Liver (tissue), 9 donors: Measurements from ENCODE around the gene CMIP. TPM values are rescaled to one million over a fixed set of nuclear protein-coding genes. Genes with fewer than 3 reads are reported as not detected.

Source experiments
- DNase-seq: peaks from one replicate; pipeline ENCODE4 v3.0.0-alpha.2; 2017; ENCODE audit warnings: low spot score
- H3K27ac ChIP-seq, 2 donors: one replicate each; pipeline ENCODE4 v1.7.0; 2013; ENCODE audit warnings: inconsistent platforms in 2 of 2, low read length in 2 of 2, control low read depth in 1 of 2, low read depth in 1 of 2, mild to moderate bottlenecking in 1 of 2
- H3K27me3 ChIP-seq, 4 donors: one replicate each; pipeline versions ENCODE4 v1.6.1 to v1.7.0; 2013; ENCODE audit warnings: low read length in 3 of 4, inconsistent platforms in 1 of 4, mild to moderate bottlenecking in 1 of 4, moderate library complexity in 1 of 4; ENCODE audit not compliant: control insufficient read depth in 4 of 4, insufficient read depth in 4 of 4
- H3K36me3 ChIP-seq, 4 donors: one replicate each; pipeline versions ENCODE4 v1.6.1 to v1.7.0; 2013; ENCODE audit warnings: low read length in 3 of 4, mild to moderate bottlenecking in 3 of 4, low read depth in 1 of 4, moderate library complexity in 1 of 4; ENCODE audit not compliant: control insufficient read depth in 4 of 4, insufficient read depth in 3 of 4
- H3K4me1 ChIP-seq, 4 donors: one replicate each; pipeline versions ENCODE4 v1.6.1 to v1.7.0; 2013; ENCODE audit warnings: low read length in 3 of 4, mild to moderate bottlenecking in 3 of 4, moderate library complexity in 1 of 4; ENCODE audit not compliant: control insufficient read depth in 4 of 4, insufficient read depth in 4 of 4
- H3K4me3 ChIP-seq, 3 donors: one replicate each; pipeline versions ENCODE4 v1.6.1 to v1.7.0; 2013; ENCODE audit warnings: low read length in 3 of 3, control low read depth in 1 of 3, low read depth in 1 of 3, mild to moderate bottlenecking in 1 of 3
- H3K9ac ChIP-seq, 2 donors: one replicate each; pipeline ENCODE4 v1.7.0; 2013; ENCODE audit warnings: low read length in 2 of 2, mild to moderate bottlenecking in 2 of 2, moderate library complexity in 2 of 2, control low read depth in 1 of 2, low read depth in 1 of 2
- H3K9me3 ChIP-seq, 4 donors: one replicate each; pipeline versions ENCODE4 v1.6.1 to v1.7.0; 2013; ENCODE audit warnings: low read length in 3 of 4; ENCODE audit not compliant: control insufficient read depth in 4 of 4
- ATF3 ChIP-seq: IDR thresholded peaks from 2 replicates; pipeline ENCODE4 v1.6.1; 2016; ENCODE audit warnings: antibody characterized with exemption
- CTCF ChIP-seq: fragments of 150-350 bp; IDR thresholded peaks from 2 replicates; pipeline ENCODE4 v1.5.1; 2017; ENCODE audit warnings: improper control_type of control experiment, low read depth, low read length; ENCODE audit not compliant: missing input control
- EGR1 ChIP-seq, 2 donors: IDR thresholded peaks; 2 replicates each; pipeline ENCODE4 v1.6.1; 2016 to 2018; ENCODE audit warnings: antibody characterized with exemption in 2 of 2, low read depth in 2 of 2
- FOXA1 ChIP-seq: IDR thresholded peaks from 2 replicates; pipeline ENCODE4 v1.6.1; 2016; ENCODE audit warnings: antibody characterized with exemption
- FOXA2 ChIP-seq: IDR thresholded peaks from 2 replicates; pipeline ENCODE4 v1.6.1; 2016; ENCODE audit warnings: antibody characterized with exemption
- GABPA ChIP-seq, 2 donors: IDR thresholded peaks in 1 of 2; conservative IDR thresholded peaks in 1 of 2; 2 replicates each; pipeline ENCODE4 v1.6.1; 2016; ENCODE audit warnings: antibody characterized with exemption in 2 of 2, mild to moderate bottlenecking in 1 of 2, moderate library complexity in 1 of 2
- HNF4A ChIP-seq, 2 donors: conservative IDR thresholded peaks; 2 replicates each; pipeline ENCODE4 v1.6.1; 2016; ENCODE audit warnings: antibody characterized with exemption in 2 of 2, mild to moderate bottlenecking in 2 of 2
- HNF4G ChIP-seq: IDR thresholded peaks from 2 replicates; pipeline ENCODE4 v1.6.1; 2016; ENCODE audit warnings: antibody characterized with exemption
- JUND ChIP-seq, 2 donors: IDR thresholded peaks; 2 replicates each; pipeline ENCODE4 v1.6.1; 2016; ENCODE audit warnings: antibody characterized with exemption in 2 of 2
- MAX ChIP-seq: IDR thresholded peaks from 2 replicates; pipeline ENCODE4 v1.6.1; 2016; ENCODE audit warnings: antibody characterized with exemption
- NR2F2 ChIP-seq: IDR thresholded peaks from 2 replicates; pipeline ENCODE4 v1.6.1; 2016; ENCODE audit warnings: antibody characterized with exemption
- RAD21 ChIP-seq, 2 donors: IDR thresholded peaks; 2 replicates each; pipeline ENCODE4 v1.6.1; 2016; ENCODE audit warnings: antibody characterized with exemption in 2 of 2, mild to moderate bottlenecking in 2 of 2
- REST ChIP-seq: IDR thresholded peaks from 2 replicates; pipeline ENCODE4 v1.6.1; 2016; ENCODE audit warnings: antibody characterized with exemption, mild to moderate bottlenecking
- RXRA ChIP-seq, 2 donors: IDR thresholded peaks; 2 replicates each; pipeline ENCODE4 v1.6.1; 2017 to 2018; ENCODE audit warnings: antibody characterized with exemption in 2 of 2, mild to moderate bottlenecking in 1 of 2
- SP1 ChIP-seq: IDR thresholded peaks from 2 replicates; pipeline ENCODE4 v1.6.1; 2018; ENCODE audit warnings: antibody characterized with exemption, mild to moderate bottlenecking
- TAF1 ChIP-seq: conservative IDR thresholded peaks from 2 replicates; pipeline ENCODE4 v1.6.1; 2016; ENCODE audit warnings: antibody characterized with exemption, mild to moderate bottlenecking
- YY1 ChIP-seq: IDR thresholded peaks from 2 replicates; pipeline ENCODE4 v1.6.1; 2016; ENCODE audit warnings: antibody characterized with exemption, mild to moderate bottlenecking
- ZBTB33 ChIP-seq: IDR thresholded peaks from 2 replicates; pipeline ENCODE4 v1.6.1; 2016; ENCODE audit warnings: antibody characterized with exemption
- WGBS: extraction: QIAGEN DNeasy Blood & Tissue Kit; methylation state at CpG from one replicate; pipeline ENCODE4 v1.1.7; 2013; 5-methylcytosine and 5-hydroxymethylcytosine counted together
- polyA plus RNA-seq, 2 donors: library from polyadenylated mRNA; stranded (reverse) in 1 of 2; unstranded in 1 of 2; fragments of 200-250 nt in 1 of 2; fragments of >200 nt in 1 of 2; fragmentation: Nextera tagmentation in 1 of 2; extraction: Ambion mirVana in 1 of 2; gene quantifications; one replicate each; pipeline versions ENCODE4 v1.2.1 to v1.2.3, GENCODE V29; 2013 to 2015
- total RNA-seq, 2 donors: library from RNA; depleted of rRNA; stranded (reverse); fragments of >200 nt; gene quantifications; one replicate each; pipeline ENCODE4 v1.2.3, GENCODE V29; 2014
- donor health status: healthy.
- donor health status: healthy.
- donor health status: healthy.
- donor health status: healthy.
- donor health status: healthy.

The CMIP gene
- total and polyA plus RNA-seq, 4 donors: 1.7 to 15.6 (median 10.1) TPM

GRCh38 chr16:81637336-81638235 is 193.0 kb downstream of the CMIP start:
- no peaks in the 10 kb centered on the region for H3K9me3 ChIP-seq
- WGBS: 97% methylated on average over 15 of the region's 15 CpGs
- no peak overlapping the region for H3K4me3 ChIP-seq
- H3K27me3 ChIP-seq: no peaks in the 10 kb centered on the region
- no peak overlapping the region for H3K27ac ChIP-seq
- H3K36me3 ChIP-seq: no peaks in the 10 kb centered on the region
- TF ChIP-seq CTCF (no peak), SP1 (no peak), HNF4G (no peak), MAX (no peak), GABPA (IDR thresholded peaks at IDR 0.05 in 1 of 2, conservative IDR thresholded peaks at IDR 0.05 in 1 of 2) (no peak), YY1 (no peak), ATF3 (no peak), RXRA (IDR thresholded peaks at IDR 0.05) (no peak), NR2F2 (no peak), RAD21 (IDR thresholded peaks at IDR 0.05) (no peak)
- H3K4me1 ChIP-seq: peaks cover 18 to 42% (median 37%) of the 10 kb centered on the region in 4 donors
- no peak for DNase-seq
- no peak overlapping the region for H3K9ac ChIP-seq

GRCh38 chr16:81638286-81638945 is 193.8 kb downstream of the CMIP start:
- TF ChIP-seq RAD21 (IDR thresholded peaks at IDR 0.05) (no peak), YY1 (no peak), TAF1 (no peak), NR2F2 (no peak), ZBTB33 (no peak), FOXA1 (no peak), REST (no peak), RXRA (IDR thresholded peaks at IDR 0.05) (no peak), CTCF (no peak), EGR1 (IDR thresholded peaks at IDR 0.05; ENCODE audit: low read depth in 2 of 2) (no peak), ATF3 (no peak), HNF4A (conservative IDR thresholded peaks at IDR 0.05) (no peak), FOXA2 (no peak), MAX (no peak), HNF4G (no peak), SP1 (no peak), GABPA (IDR thresholded peaks at IDR 0.05 in 1 of 2, conservative IDR thresholded peaks at IDR 0.05 in 1 of 2) (no peak), JUND (IDR thresholded peaks at IDR 0.05) (no peak)
- H3K27me3 ChIP-seq: no peaks in the 10 kb centered on the region
- H3K9me3 ChIP-seq: no peaks in the 10 kb centered on the region
- H3K27ac ChIP-seq: no peak overlapping the region
- H3K4me1 ChIP-seq: peaks cover 14 to 41% (median 37%) of the 10 kb centered on the region in 4 donors
- H3K9ac ChIP-seq: no peak overlapping the region
- DNase-seq: no peak
- 91% methylated on average over 13 of the region's 13 CpGs for WGBS
- H3K4me3 ChIP-seq: no peak overlapping the region
- no peaks in the 10 kb centered on the region for H3K36me3 ChIP-seq
